GM19397 (cell line): ENCODE data around the gene WDR59.
A peak's percentile ranks its signal among the peaks of the same experiment; 100 is the strongest.
"Not testable (repeated sequence)": the region's sequence is repeated elsewhere in the genome, so short reads cannot be mapped to it uniquely, and the experiment has no call there.

Experiments used
- ATAC-seq: cut with Tn5 transposase; IDR thresholded peaks from one replicate; pipeline ENCODE4 v1.9.1; 2021; ENCODE audit warnings: mild to moderate bottlenecking, moderate library complexity; ENCODE audit not compliant: unreplicated experiment

WDR59 gene, protein sequence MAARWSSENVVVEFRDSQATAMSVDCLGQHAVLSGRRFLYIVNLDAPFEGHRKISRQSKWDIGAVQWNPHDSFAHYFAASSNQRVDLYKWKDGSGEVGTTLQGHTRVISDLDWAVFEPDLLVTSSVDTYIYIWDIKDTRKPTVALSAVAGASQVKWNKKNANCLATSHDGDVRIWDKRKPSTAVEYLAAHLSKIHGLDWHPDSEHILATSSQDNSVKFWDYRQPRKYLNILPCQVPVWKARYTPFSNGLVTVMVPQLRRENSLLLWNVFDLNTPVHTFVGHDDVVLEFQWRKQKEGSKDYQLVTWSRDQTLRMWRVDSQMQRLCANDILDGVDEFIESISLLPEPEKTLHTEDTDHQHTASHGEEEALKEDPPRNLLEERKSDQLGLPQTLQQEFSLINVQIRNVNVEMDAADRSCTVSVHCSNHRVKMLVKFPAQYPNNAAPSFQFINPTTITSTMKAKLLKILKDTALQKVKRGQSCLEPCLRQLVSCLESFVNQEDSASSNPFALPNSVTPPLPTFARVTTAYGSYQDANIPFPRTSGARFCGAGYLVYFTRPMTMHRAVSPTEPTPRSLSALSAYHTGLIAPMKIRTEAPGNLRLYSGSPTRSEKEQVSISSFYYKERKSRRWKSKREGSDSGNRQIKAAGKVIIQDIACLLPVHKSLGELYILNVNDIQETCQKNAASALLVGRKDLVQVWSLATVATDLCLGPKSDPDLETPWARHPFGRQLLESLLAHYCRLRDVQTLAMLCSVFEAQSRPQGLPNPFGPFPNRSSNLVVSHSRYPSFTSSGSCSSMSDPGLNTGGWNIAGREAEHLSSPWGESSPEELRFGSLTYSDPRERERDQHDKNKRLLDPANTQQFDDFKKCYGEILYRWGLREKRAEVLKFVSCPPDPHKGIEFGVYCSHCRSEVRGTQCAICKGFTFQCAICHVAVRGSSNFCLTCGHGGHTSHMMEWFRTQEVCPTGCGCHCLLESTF

DNA sequence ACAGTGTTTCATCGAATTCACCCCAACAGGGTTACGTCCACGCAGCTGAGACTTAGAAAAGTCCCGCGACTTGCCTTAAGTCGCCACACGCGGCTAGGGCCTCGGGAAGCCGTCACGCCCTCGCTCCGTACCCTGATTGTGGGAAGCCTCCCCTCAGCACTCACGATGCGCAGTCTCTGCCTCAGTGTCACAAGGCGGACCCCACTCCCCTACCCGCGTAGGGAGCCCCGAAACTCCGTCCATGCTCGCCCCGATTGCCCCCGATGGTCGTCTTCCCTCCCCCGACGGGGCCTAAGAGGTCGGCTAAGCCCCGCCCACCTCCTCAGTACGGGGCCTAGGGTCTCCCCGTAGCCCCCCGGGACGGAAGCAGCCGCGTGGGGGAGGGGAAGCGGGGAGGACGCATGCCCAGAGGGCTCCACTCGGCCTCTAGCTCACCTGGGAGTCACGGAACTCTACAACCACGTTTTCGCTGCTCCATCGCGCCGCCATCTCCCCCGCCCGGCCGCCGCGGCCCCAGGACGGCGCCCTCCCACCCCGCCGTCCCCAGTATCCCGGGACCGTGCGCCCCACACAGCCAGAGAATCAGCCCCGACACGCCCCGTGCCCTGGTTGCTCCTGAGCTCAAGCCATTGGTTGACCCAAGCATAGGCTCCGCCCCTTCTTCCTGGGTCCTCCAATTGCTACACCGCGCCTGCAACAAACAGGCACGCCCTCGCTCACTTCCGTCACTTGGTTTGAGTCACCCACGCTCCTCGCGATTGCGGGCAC lies at the start of gene WDR59:
Gene WDR59, minus strand, starts transcription at position 595 of the 768 bp plus-strand sequence. Its CDS starts 106 bp downstream, at position 489.
- peak; percentile 100 for ATAC-seq

DNA sequence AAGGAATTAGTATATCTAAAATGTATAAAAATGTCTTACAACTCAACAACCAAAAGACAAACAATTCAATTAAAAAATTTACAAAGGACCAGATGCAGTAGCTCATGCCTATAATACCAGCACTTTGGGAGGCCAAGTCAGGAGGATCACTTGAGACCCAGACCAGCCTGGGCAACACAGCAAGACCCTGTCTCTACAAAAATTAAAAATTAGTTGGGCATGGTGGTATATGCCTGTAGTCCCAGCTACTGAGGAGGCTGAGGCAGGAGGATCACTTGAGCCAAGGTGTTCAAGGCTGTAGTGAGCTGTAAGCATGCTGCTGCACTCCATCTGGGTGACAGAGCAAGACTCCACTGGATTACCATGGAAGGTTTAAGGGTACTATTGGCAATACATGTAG lies 47.7 kb upstream of the WDR59 start:
- no peak for ATAC-seq

DNA sequence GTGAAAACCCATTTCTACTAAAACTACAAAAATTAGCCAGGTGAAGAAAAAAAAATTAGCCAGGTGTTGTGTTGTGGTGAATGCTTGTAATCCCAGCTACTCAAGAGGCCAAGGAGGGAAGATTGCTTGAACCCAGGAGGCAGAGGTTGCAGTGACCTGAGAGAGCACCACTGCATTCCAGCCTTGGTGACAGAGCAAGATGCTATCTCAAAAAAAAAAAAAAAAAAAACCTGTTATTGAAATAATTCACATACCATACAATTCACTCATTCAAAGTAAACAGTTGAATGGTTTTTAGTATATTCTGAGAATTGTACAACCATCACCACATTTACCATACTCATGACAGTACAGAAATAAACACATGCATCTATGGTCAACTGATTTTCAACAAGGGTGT lies 44.9 kb upstream of the WDR59 start:
- ATAC-seq, result no peak

DNA sequence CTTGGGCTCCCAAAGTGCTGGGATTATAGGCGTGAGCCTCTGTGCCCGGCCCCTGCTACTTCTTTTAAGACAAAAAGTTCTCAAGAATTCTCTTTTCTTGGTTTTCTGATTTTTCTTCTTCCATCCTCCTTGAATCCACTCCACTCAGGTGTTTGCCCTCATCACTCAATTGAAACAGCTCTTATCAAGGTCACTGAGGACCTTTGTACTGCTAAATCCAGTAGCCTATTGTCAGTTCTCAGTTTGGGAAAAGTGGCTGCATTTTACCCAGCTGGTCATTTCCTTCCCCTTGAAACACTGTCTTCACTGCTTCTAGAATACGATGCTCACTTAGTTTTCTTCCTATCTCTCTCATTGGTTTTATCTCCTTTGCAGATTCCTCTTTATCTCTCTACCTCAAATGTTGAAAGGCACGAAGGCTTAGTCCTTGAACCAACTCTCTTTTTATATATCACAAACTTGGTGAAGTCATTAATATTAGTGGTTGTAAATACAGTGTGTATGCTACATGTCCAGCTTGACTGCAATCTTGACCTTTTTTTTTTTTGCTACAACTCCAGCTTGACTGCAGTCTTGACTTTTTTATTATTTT lies 43.7 kb upstream of the WDR59 start:
- ATAC-seq, result no peak

DNA sequence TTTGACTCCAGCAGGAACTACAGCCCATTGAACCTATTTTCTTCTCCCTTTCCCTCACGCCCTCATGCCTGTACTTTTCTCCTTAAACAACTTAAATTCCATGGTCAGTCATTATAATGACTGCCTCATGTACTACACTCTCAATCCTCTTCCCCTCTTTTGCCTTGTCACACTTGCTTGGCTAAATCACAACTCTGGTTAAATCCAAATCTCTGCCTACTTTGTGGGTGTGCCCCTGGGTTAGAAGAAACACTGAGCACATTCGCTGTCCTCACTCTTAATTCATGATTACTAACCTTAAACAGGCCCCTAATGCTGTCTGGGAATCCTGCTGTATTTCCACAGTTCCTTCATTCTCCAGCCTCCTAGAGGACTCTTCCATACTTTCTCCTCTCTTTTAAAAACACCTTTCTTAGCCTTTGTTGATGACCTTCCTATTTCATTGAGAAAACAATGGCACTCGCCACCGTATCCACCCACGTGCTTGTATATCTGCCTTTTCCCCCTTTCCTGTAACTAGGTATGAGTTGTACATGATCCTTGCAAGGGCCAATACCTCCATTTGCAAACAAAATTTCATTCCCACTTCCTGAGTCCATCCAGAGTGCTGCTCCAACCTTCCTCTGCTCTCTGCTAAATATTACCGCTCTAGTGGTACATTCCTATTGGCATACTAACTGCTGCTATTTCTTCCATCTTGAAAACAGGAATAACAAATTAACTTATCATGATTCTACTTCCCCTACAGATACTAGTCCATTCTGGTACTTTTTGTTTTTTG lies 42.8 kb upstream of the WDR59 start:
- no peak for ATAC-seq

DNA sequence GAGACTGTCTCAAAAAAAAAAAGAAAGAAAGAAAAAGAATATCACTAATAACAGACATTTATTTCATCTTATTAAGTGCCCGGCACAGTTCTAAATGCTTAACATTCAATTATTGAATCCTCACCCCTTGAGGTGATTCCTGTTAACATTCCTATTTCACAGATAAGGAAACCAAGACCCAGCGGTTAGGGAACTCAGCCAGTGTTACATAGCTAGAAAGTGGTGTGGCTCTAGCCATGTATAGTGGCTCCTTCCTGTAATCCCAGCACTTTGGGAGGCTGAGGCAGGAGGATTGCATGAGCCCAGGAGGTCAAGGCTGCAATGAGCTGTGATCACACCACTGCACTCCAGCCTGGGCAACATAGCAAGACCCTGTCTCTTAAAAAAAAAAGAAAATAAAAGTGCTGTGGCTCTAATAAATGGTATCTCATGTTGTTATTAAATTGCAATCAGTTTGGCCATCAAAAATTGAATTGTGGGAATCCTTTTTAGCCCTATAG lies 42.0 kb upstream of the WDR59 start:
- no peak for ATAC-seq

DNA sequence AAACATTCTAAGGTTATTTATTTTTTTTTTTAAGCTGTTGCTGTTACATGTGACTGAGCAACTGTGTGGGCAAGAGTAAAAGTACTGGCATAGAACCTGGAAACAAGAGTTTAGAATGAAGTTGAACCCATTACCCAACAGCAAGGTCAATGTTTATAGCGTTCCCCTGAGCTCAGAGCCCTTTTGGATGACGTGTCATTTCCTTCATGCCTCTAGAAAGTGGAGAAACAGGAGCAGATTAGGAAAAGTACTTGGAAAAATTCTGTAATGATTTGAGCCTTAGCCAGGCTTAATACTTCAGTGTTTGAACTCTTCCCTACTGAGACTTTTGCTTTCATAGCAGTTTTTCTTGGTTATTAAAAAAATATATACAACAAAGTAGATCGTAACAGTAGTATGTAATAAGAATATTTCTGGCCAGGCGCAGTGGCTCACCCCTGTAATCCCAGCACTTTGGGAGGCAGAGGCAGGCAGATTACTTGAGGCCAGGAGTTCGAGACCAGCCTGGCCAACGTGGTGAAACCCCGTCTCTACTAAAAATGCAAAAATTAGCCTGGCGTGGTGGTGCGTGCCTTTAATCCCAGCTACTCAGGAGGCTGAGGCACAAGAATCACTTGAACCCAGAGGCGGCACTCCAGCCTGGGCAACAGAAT lies 41.4 kb upstream of the WDR59 start:
- not testable (repeated sequence) for ATAC-seq

DNA sequence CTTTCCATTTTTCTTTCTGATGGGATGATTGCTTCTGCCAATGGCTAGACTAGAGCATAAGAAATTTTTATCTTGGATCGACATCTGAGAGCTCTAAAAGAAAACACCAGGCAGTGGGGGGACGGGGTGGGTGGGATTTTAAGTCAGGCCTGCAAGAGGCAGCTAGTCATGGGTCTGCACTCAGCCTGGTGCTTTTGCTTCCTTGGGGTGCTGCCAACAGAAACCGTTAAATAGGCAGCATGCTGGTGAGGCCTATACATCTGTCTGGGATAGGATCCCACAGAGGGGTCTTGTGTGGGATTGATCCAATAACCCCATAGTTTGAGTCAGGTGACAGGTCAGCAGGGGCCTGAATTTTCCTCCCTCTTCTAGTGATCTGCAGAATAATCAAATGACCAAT lies 40.8 kb upstream of the WDR59 start:
- ATAC-seq, result no peak

DNA sequence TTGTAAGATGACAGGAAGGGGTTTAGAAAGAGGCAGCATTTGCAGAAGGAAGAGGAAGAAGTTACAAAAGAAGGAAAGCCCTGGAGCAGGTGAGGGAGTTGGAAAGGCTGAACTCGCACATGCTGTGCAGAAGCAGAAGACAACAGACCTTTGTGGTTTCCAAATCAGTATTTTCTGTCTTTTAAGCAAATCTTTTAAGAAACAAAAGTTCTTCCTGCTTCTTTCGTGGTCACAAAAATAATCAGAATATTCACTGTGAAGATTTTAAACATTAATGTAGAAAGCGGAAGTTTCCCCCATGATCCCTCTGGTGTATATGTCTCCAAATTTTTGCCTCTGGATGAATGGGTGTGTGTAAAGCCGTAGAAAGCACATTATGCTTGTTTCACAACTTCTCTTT lies 39.7 kb upstream of the WDR59 start:
- ATAC-seq, result no peak

DNA sequence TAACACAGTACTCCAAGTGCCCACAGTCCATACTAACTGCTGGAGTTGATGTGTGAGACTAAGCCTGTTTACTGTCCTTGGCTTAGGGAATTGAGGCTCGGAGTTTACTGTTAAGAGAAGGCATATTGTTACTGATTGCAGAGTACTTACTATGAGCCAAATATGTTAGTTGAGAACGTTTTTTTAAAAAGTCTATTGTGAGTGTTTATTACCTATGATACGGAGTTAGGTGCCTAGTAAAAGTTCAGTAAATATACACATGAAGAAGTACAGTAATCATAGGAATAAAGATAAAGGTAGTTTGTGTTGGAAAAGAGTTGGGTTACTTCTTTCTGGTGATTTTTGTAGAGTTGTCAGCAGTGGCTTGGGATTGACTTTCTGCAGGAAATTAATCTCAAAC lies 39.3 kb upstream of the WDR59 start:
- no peak for ATAC-seq

DNA sequence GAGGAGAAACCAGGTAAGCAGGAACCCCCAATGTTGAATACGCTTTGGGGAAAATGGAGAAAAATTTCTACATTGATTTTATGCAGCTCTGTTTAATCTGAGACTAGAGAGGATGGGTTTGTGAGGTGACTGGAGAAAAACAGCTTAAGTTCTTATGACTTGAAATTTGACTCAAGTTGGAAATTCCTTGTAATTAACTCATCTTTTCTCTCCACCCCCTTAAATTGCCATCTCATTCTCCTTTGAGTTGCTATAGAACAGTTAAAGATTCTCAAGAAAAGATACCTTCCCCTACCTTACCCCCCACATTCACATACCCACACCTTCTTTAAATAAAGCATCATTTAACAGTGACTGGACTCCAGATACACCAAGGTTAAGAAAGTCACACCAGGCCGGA lies 38.1 kb upstream of the WDR59 start:
- ATAC-seq, result no peak

DNA sequence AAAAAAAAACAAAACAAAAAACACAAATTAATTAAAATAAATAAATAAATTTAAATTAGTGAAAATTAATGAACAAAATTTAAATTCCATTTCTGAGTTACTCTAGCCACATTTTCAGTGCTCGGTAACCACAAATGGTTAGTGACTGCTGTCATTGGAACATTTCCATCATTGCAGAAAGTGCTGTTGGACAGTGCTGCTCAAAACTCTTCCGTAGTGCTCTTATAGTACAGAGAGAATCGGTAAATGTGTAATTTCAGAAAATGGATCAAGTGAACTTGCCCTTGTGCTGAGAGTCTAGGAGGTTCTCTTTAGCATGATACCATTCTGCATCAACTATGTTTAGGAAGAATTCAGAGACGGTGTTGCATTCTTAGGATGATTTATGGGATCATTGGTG lies 37.6 kb upstream of the WDR59 start:
- no peak for ATAC-seq

DNA sequence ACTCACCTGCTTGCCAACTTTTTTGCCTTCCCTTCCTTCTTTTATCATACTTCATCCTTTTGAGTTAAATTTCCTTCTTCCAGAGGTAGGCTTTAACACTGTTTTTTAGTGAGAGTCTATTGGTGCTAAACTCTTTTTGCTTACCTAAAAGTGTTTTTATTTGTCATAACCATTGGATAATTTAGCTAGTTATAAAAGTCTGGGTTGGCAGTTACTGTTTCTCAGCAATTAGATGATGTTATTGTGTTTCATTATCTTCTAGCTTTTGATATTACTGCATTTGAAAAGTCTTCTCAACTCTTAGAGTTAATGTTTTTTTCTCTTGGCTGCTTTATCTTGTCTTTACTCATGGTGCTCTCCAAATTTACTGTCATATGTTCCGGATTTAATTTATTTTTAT lies 36.5 kb upstream of the WDR59 start:
- ATAC-seq, result no peak

DNA sequence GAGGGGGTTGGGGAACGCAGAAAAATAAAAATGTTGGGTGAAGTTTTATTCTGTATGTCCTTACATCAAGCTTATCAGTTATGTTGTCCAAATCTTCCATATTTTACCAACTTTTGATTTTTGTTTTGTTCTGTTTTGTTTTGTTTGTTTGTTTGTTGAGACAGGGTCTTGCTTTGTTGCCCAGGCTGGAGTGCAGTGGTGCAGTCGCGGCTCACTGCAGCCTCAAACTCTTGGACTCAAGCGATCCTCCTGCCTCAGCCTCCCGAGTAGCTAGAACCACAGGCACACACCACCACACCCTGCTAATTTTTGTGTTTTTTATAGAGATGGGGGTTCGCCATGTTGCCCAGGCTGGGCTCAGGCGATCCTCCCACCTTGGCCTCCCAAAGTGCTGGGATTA lies 34.7 kb upstream of the WDR59 start:
- ATAC-seq, result no peak

DNA sequence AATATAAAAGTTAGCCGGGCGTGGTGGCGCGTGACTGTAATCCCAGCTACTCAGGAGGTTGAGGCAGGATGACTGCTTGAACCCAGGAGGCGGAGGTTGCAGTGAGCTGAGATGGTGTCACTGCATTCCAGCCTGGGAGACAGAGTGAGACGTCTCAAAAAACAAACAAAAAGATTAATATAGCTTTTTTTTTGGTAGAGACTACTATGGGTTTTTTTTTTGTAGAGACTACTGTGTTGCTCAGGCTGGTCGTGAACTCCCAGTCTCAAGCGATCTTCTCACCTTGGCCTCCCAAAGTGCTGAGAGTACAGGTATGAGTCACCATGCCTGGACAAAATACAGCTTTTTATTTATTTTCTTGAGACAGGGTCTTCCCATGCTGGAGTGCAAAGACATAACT lies 34.1 kb upstream of the WDR59 start:
- ATAC-seq, result no peak

DNA sequence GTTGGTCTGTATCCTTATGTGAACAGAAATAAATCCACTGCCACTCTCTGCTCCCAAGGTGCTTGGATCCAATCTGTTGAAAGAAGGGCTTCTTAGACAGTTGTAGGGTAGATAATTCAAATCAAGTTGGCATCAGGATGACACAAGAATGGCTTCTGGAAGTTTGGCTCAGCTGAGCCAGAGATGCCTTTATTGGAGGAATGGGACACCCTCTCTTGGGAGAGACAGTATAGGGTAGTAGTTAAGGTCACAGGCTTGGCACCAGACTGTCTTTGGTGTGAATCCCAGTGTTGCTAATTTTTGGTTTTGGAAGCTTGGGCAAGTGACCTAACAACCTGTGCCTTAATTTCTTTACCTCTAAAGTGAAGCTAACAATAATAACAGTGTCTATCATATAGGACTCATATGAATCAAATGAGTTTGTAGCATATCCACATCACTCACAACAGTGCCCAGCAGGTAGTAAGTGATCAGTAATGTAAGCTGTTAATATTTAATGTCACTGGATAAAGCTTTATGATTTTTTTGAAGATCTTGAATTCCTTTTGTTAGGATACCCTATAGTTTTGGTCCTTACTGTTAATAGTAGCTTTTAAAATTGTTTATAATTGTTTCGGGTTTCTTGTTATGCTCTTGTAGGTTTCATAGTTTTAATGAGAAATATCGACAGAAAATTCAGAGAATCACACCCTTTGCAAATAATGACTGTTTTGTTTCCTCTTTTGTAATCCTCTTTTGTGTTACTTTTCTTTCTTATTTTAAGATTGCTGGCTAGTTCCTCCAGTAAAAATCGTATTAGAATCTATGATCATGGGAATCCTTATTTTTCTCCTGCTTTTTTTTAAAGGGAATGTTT lies 33.0 kb upstream of the WDR59 start:
- no peak for ATAC-seq

DNA sequence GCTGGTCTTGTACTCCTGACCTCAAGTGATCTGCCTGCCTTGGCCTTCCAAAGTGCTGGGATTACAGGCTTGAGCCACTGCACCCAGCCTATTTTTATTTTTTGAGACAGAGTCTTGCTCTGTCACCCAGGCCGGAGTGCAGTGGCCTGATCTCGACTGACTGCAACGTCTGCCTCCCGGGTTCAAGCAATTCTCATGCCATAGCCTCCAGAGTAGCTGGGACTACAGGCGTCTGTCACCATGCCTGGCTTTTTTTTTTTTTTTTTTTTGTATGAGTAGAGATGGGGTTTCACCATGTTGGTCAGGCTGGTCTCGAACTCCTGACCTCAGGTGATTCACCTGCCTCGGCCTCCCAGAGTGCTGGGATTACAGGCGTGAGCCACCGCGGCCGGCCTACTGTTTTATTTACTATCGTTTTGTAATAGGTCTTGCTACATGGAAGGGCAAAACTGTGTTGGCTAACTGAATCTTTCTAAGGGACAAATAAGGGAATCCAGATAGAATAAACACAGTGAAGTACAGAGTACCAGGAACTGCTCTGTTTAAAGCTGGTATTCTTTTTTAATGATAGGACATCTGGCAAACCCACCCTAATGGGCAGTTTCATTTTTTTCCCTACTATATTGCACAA lies 31.6 kb upstream of the WDR59 start:
- ATAC-seq, result not testable (repeated sequence)

DNA sequence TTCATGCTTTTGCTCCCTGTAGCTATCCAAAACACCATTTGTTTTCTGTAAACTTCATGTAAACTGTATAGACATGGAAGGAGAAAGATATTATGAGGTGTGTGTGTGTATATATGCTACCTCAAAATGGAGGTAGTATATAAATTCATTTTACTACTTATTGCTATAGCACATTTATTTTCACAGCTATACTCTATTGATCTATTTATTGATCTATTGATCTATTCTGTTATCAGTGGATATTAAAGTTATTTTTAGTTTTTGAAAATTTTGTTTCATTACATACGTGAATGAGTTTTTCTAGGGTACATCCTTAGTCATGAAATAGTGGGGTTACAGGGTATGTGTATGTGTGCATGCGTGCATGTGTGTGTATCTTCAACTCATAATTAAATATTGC lies 29.4 kb upstream of the WDR59 start:
- no peak for ATAC-seq
